Heart right ventricle (tissue), 16 donors: Measurements from ENCODE around the gene PXDC1. TPM values are rescaled to one million over a fixed set of nuclear protein-coding genes. Genes with fewer than 3 reads are reported as not detected.

ENCODE experiments used
- ATAC-seq, 8 donors: fragments of 200-7000 bp; cut with Tn5 transposase; one replicate each; pipeline ENCODE4 v1.9.1; 2020; ENCODE audit warnings: mild to moderate bottlenecking in 8 of 8, moderate library complexity in 8 of 8, moderate number of reproducible peaks in 1 of 8
- DNase-seq, 2 donors: peaks; one replicate each; pipeline ENCODE4 v3.0.0-alpha.2; 2020
- H3K27ac ChIP-seq, 10 donors: fragments of 200-600 bp; sonication (generic) in 2 of 10; one replicate each; pipeline versions ENCODE4 v1.5.0 to v1.8.0; 2020 to 2022; ENCODE audit warnings: mild to moderate bottlenecking in 3 of 10
- H3K27me3 ChIP-seq, 7 donors: fragments of 200-600 bp; one replicate each; pipeline ENCODE4 v1.8.0; 2021 to 2022; ENCODE audit warnings: mild to moderate bottlenecking in 2 of 7
- H3K36me3 ChIP-seq, 9 donors: fragments of 200-600 bp; sonication (generic) in 1 of 9; one replicate each; pipeline versions ENCODE4 v1.5.0 to v1.8.0; 2020 to 2022; ENCODE audit warnings: mild to moderate bottlenecking in 2 of 9
- H3K4me1 ChIP-seq, 9 donors: fragments of 200-600 bp; sonication (generic) in 1 of 9; one replicate each; pipeline versions ENCODE4 v1.5.0 to v1.8.0; 2020 to 2022; ENCODE audit warnings: mild to moderate bottlenecking in 4 of 9
- H3K4me3 ChIP-seq, 10 donors: fragments of 200-600 bp; sonication (generic) in 2 of 10; one replicate each; pipeline versions ENCODE4 v1.5.0 to v1.8.0; 2020 to 2022; ENCODE audit warnings: mild to moderate bottlenecking in 7 of 10, moderate library complexity in 2 of 10
- H3K9me3 ChIP-seq, 11 donors: fragments of 200-600 bp in 10 of 11; sonication (generic) in 2 of 11; one replicate each; pipeline versions ENCODE4 v1.5.0 to v1.8.0; 2013 to 2022; ENCODE audit warnings: mild to moderate bottlenecking in 2 of 11, control low read depth in 1 of 11, moderate library complexity in 1 of 11
- CTCF ChIP-seq, 9 donors: fragments of 200-600 bp; sonication (generic) in 2 of 9; IDR thresholded peaks; one replicate each; pipeline versions ENCODE4 v1.5.0 to v1.8.0; 2021 to 2022; ENCODE audit warnings: antibody characterized with exemption in 9 of 9, mild to moderate bottlenecking in 5 of 9, moderate library complexity in 1 of 9
- WGBS, 2 donors: extraction: QIAGEN DNeasy Blood & Tissue Kit; methylation state at CpG; one replicate each; pipeline ENCODE4 v1.1.7; 2013; ENCODE audit warnings: inconsistent platforms in 1 of 2; 5-methylcytosine and 5-hydroxymethylcytosine counted together
- intact Hi-C, 10 donors: fragments of 100-400 bp; cut with DNase I; formaldehyde crosslinking; loops; one replicate each; pipeline versions ENCODE4 v1.11.1 to v1.14.2; 2022
- polyA plus RNA-seq, 2 donors: library from polyadenylated mRNA; stranded (reverse); fragments of 200-250 nt; gene quantifications; one replicate each; pipeline ENCODE4 v1.2.3, GENCODE V29; 2013
- total RNA-seq, 10 donors: library from RNA; stranded (reverse); fragmentation: NEBNext Ultra II Directional in 3 of 10; extraction: Animal tissue kit (Norgen Biotek cat#: 25700) in 3 of 10; gene quantifications; one replicate each; pipeline versions ENCODE4 v1.2.1 to v1.2.4, GENCODE V29; 2021 to 2023
- donor health status: Arrhythmogenic right ventricular cardiomyopathy.
- donor health status: ischemic (EF 13 %, LVEDD 7.1; RV severe dilation, severe dysfunction).
- donor health status: healthy with polysubstance abuse.
- donor health status: DM: no; HTN: yes; CAD: no.
- donor health status: DM: no; HTN: no; CAD: no.
- donor health status: ischemic (EF 25% LVEDD 6.9; RV normal size, moderate dysfunction).
- donor health status: ischemic (EF 25% LVEDD 5.7; RV mildly dilated, moderate dysfunction).
- donor health status: healthy.
- donor health status: DM: yes; HTN: yes; CAD: no.
- donor health status: Ischemic cardiomyopathy.
- donor health status: ischemic (EF 35%, LVEDD 5.7; RV mildly dilated, moderate dysfunction).
- donor health status: nonischemic (EF 11% LVEDD 7.7; RV severe dilation, severe dysfunction).
- donor health status: DM: yes; HTN: yes; CAD: no.
- donor health status: PGD.
- donor health status: ischemic (EF 29% LVEDD 5.4; RV normal size, mild dysfunction).
- donor health status: nonischemic (EF 23%, LVEDD 6.1; RV moderate dilation, normal function).

The PXDC1 gene
- total and polyA plus RNA-seq, 12 donors = 11.3 to 69.9 (median 21.7) TPM

- ATAC-seq (no peak), DNase-seq (no peak)
- TF ChIP-seq CTCF (IDR thresholded peaks at IDR 0.05) = no peak
- peaks cover 0 to 10% (median 0%) of the 10 kb centered on the region in 11 donors for H3K9me3 ChIP-seq
- H3K4me1 ChIP-seq = no peaks in the 10 kb centered on the region
- no peaks in the 10 kb centered on the region for H3K36me3 ChIP-seq
- no peak overlapping the region for H3K4me3 ChIP-seq
- WGBS, 2 donors = 85 to 93% methylated on average over 2 of the region's 2 CpGs
- no peaks in the 10 kb centered on the region for H3K27me3 ChIP-seq
- intact Hi-C loops = no loop called here
- H3K27ac ChIP-seq = no peak overlapping the region
These were observed 56.3 kb downstream of the PXDC1 start for GRCh38 chr6:3695065-3695817.

DNA sequence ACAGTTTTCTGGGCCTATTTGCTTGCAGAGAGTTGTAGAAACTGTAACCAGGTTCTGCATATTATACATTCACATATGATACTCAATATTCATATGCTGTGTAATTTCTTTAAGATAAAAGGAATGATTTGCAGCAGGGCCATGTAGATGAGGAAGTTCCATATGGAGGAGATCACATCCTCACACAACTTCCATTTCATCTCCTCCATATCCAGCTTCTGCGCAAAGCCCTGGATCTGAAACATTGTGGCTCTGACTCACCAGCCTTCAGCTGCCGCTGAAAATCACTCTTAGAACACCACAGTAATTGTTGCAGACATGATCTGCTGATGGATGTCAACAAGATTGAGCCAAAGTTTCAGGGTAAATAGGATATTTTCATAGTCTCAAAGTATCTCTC, 57.7 kb downstream of the PXDC1 start:
- no peaks in the 10 kb centered on the region for H3K4me1 ChIP-seq
- no peaks in the 10 kb centered on the region for H3K36me3 ChIP-seq
- H3K27ac ChIP-seq = no peak overlapping the region
- DNase-seq (no peak), ATAC-seq (no peak)
- no peak overlapping the region for H3K4me3 ChIP-seq
- H3K9me3 ChIP-seq = peaks cover 0 to 6% (median 0%) of the 10 kb centered on the region in 11 donors
- 80 to 84% methylated on average over 2 of the region's 2 CpGs for WGBS, 2 donors
- no peak for TF ChIP-seq CTCF (IDR thresholded peaks at IDR 0.05)
- intact Hi-C loops = no loop called here
- H3K27me3 ChIP-seq = no peaks in the 10 kb centered on the region

- Histone ChIP-seq H3K9me3 (peaks cover 0 to 7% (median 0%) of the 10 kb centered on the region in 11 donors), H3K4me3 (no peak overlapping the region), H3K4me1 (no peaks in the 10 kb centered on the region), H3K27ac (no peak overlapping the region), H3K36me3 (no peaks in the 10 kb centered on the region), H3K27me3 (no peaks in the 10 kb centered on the region)
- intact Hi-C loops = no loop called here
- no peak for TF ChIP-seq CTCF (IDR thresholded peaks at IDR 0.05)
- WGBS, 2 donors = 93 to 99% methylated on average over 2 of the region's 2 CpGs
- ATAC-seq (no peak), DNase-seq (no peak)
These were observed 61.0 kb downstream of the PXDC1 start for GRCh38 chr6:3690506-3690905.

GRCh38 chr6:3687847-3688246, 63.7 kb downstream of the PXDC1 start:
- intact Hi-C loops = no loop called here
- ATAC-seq (no peak), DNase-seq (no peak)
- Histone ChIP-seq H3K27me3 (no peaks in the 10 kb centered on the region), H3K4me3 (no peak overlapping the region), H3K9me3 (peaks cover 0 to 7% (median 0%) of the 10 kb centered on the region in 11 donors), H3K36me3 (no peaks in the 10 kb centered on the region), H3K4me1 (no peaks in the 10 kb centered on the region), H3K27ac (no peak overlapping the region)
- WGBS, 2 donors = 77 to 85% methylated on average over 1 of the region's 1 CpG
- TF ChIP-seq CTCF (IDR thresholded peaks at IDR 0.05) = no peak
